GM12878 (cell line): ENCODE data around the gene RPLP2. TPM values are rescaled to one million over a fixed set of nuclear protein-coding genes. Genes with fewer than 3 reads are reported as not detected.

ENCODE experiments used
- ATAC-seq: fragments of 200-7000 bp; cut with Tn5 transposase; 3 replicates; pipeline ENCODE4 v1.9.1; 2020; ENCODE audit warnings: mild to moderate bottlenecking, moderate library complexity
- BruUV-seq: library from RNA; stranded (reverse); fragments of 400-500 nt; replicated peaks from 2 replicates; lab custom pipeline; 2021; lab: Mats Ljungman, UMichigan
- CTCF ChIA-PET: fragments of 300-600 bp; sonication (Branson Sonifier 250); formaldehyde crosslinking; extraction: SDS; loops from one replicate; lab custom pipeline; 2021; ENCODE audit warnings: inconsistent platforms; lab: Yijun Ruan, JAX
- POLR2A ChIA-PET: fragments of 350-600 bp; formaldehyde crosslinking; extraction: SDS; loops from one replicate; lab custom pipeline; 2021; ENCODE audit warnings: inconsistent platforms; lab: Charles Lee
- RAD21 ChIA-PET: fragments of 300-600 bp; sonication (Branson Sonifier 250); formaldehyde crosslinking; loops from one replicate; lab custom pipeline; 2023; ENCODE audit warnings: antibody characterized with exemption; ENCODE audit not compliant: unreplicated experiment; lab: Charles Lee
- SMC1A ChIA-PET: fragments of 300-600 bp; sonication (Branson Sonifier 250); formaldehyde crosslinking; loops from one replicate; lab custom pipeline; 2023; ENCODE audit not compliant: unreplicated experiment, uncharacterized antibody; lab: Charles Lee
- DNase-seq: peaks from one replicate; pipeline ENCODE4 v3.0.0-alpha.2; 2011; ENCODE audit warnings: low read depth, low spot score
- FAIRE-seq: peaks from 3 replicates; lab custom pipeline; 2011; peaks lifted over from hg19 to GRCh38; lab: Jason Lieb, UNC
- H2AFZ ChIP-seq: 2 replicates; pipeline ENCODE4 v1.6.0; 2011; ENCODE audit warnings: low read depth, low read length, control low read depth; ENCODE audit not compliant: control insufficient read depth
- H3K27ac ChIP-seq: 2 replicates; pipeline ENCODE4 v1.5.1; 2011; ENCODE audit warnings: control low read depth; ENCODE audit not compliant: control insufficient read depth, insufficient read depth
- H3K27me3 ChIP-seq, 2 experiments: replicated peaks in 1 of 2; 2 replicates each; pipeline versions ENCODE4 v1.6.0 to v1.6.1; 2011; ENCODE audit warnings: low read length in 1 of 2; ENCODE audit not compliant: control insufficient read depth in 2 of 2, insufficient read depth in 2 of 2
- H3K36me3 ChIP-seq, 2 experiments: 2 replicates each; pipeline ENCODE4 v1.5.1; 2011; ENCODE audit warnings: low read length in 1 of 2; ENCODE audit not compliant: control insufficient read depth in 2 of 2, insufficient read depth in 2 of 2
- H3K4me1 ChIP-seq: 2 replicates; pipeline ENCODE4 v1.6.1; 2011; ENCODE audit warnings: mild to moderate bottlenecking, low read length, moderate library complexity, mixed read lengths; ENCODE audit not compliant: control insufficient read depth, insufficient read depth
- H3K4me2 ChIP-seq: 2 replicates; pipeline ENCODE4 v1.6.0; 2011; ENCODE audit warnings: control low read depth; ENCODE audit not compliant: control insufficient read depth, insufficient read depth
- H3K4me3 ChIP-seq: fragments of 200-600 bp; sonication (generic); 2 replicates; pipeline ENCODE4 v1.5.1; 2016
- H3K79me2 ChIP-seq: 2 replicates; pipeline ENCODE4 v1.6.0; 2011; ENCODE audit warnings: low read length; ENCODE audit not compliant: control insufficient read depth, insufficient read depth
- H3K9ac ChIP-seq: 2 replicates; pipeline ENCODE4 v1.8.0; 2011; ENCODE audit warnings: low read length, control low read depth, mixed read lengths; ENCODE audit not compliant: control insufficient read depth, insufficient read depth
- H3K9me3 ChIP-seq: replicated peaks from 3 replicates; pipeline ENCODE4 v1.5.1; 2011; ENCODE audit warnings: mild to moderate bottlenecking, low read length; ENCODE audit not compliant: control insufficient read depth, insufficient read depth
- H4K20me1 ChIP-seq: 2 replicates; pipeline ENCODE4 v1.6.0; 2011; ENCODE audit not compliant: control insufficient read depth, insufficient read depth
- BHLHE40 ChIP-seq, 2 experiments: fragments of 450-650 bp in 1 of 2; IDR thresholded peaks; 2 replicates each; pipeline ENCODE4 v1.6.1; 2011 to 2017; ENCODE audit warnings: low read depth in 2 of 2, borderline replicate concordance in 1 of 2, improper control_type of control experiment in 1 of 2, low read length in 1 of 2, mild to moderate bottlenecking in 1 of 2
- BMI1 ChIP-seq: fragments of 450-650 bp; IDR thresholded peaks from 2 replicates; pipeline ENCODE4 v1.6.1; 2016; ENCODE audit warnings: mild to moderate bottlenecking, moderate library complexity, borderline replicate concordance
- CBFB ChIP-seq: IDR thresholded peaks from 2 replicates; pipeline ENCODE4 v1.6.1; 2016; ENCODE audit warnings: antibody characterized with exemption, low read depth
- CHD1 ChIP-seq: IDR thresholded peaks from 2 replicates; pipeline ENCODE4 v1.6.1; 2012; ENCODE audit warnings: low read depth, low read length, improper control_type of control experiment
- CHD4 ChIP-seq: fragments of 200-600 bp; sonication (generic); IDR thresholded peaks from 2 replicates; pipeline ENCODE4 v1.6.1; 2016; ENCODE audit warnings: mild to moderate bottlenecking
- DPF2 ChIP-seq: fragments of 450-650 bp; IDR thresholded peaks from 2 replicates; pipeline ENCODE4 v1.6.1; 2017; ENCODE audit warnings: mild to moderate bottlenecking
- FOXM1 ChIP-seq: IDR thresholded peaks from 2 replicates; pipeline ENCODE4 v1.6.1; 2012; ENCODE audit warnings: low read depth, mild to moderate bottlenecking, inconsistent platforms, low read length, moderate library complexity
- HCFC1 ChIP-seq: fragments of 150-350 bp; IDR thresholded peaks from 2 replicates; pipeline ENCODE4 v1.6.1; 2014; ENCODE audit warnings: low read length
- JUND ChIP-seq: IDR thresholded peaks from 2 replicates; pipeline ENCODE4 v1.6.1; 2012; ENCODE audit warnings: low read depth, mild to moderate bottlenecking, low read length, improper control_type of control experiment, moderate library complexity
- NR2C2 ChIP-seq: IDR thresholded peaks from 2 replicates; pipeline ENCODE4 v1.6.1; 2011; ENCODE audit warnings: borderline replicate concordance, low read depth; ENCODE audit not compliant: control insufficient read depth, insufficient read length
- PKNOX1 ChIP-seq: fragments of 450-650 bp; IDR thresholded peaks from 2 replicates; pipeline ENCODE4 v1.6.1; 2016; ENCODE audit warnings: mild to moderate bottlenecking
- SPI1 ChIP-seq: IDR thresholded peaks from 2 replicates; pipeline ENCODE4 v1.6.1; 2011; ENCODE audit warnings: low read depth, mild to moderate bottlenecking, low read length, moderate library complexity, borderline replicate concordance; ENCODE audit not compliant: insufficient read depth
- STAT3 ChIP-seq: IDR thresholded peaks from 2 replicates; pipeline ENCODE4 v1.6.1; 2011; ENCODE audit warnings: low read depth, low read length, improper control_type of control experiment
- WGBS: methylation state at CpG from one replicate; pipeline ENCODE4 v1.1.6; 2016; ENCODE audit warnings: low lambda C conversion rate; ENCODE audit not compliant: insufficient replicate concordance, insufficient coverage; ENCODE audit errors: missing lambda C conversion rate; 5-methylcytosine and 5-hydroxymethylcytosine counted together
- in situ Hi-C: fragments of 300-500 bp; cut with MboI; formaldehyde crosslinking; loops from 9 replicates; pipeline ENCODE4 v1.14.3; 2018; ENCODE audit warnings: mixed read lengths
- intact Hi-C: fragments of 100-400 bp; cut with micrococcal nuclease; formaldehyde crosslinking; loops from one replicate; pipeline ENCODE4 v1.14.2; 2022; ENCODE audit not compliant: unreplicated experiment
- polyA plus RNA-seq, 11 experiments: library from polyadenylated mRNA; depleted of rRNA in 4 of 11; unstranded in 6 of 11; stranded (reverse) in 5 of 11; fragments of >200 nt; fragmentation: Nextera tagmentation in 4 of 11; fragmentation: Illumina TruSeq in 1 of 11; extraction: Ambion mirVana in 4 of 11; extraction: Trizol in 1 of 11; gene quantifications; 1 replicate in 1 of 11; 2 replicates in 10 of 11; pipeline versions ENCODE4 v1.2.1 to v1.2.3, GENCODE V29; 2011 to 2016; ENCODE audit warnings: inconsistent platforms in 2 of 11, missing spikeins in 2 of 11, low read depth in 1 of 11
- total RNA-seq, 4 experiments: library from RNA; depleted of rRNA in 3 of 4; stranded (reverse); fragments of >200 nt in 3 of 4; fragmentation: Illumina TruSeq in 1 of 4; extraction: Trizol in 1 of 4; gene quantifications; 2 replicates each; pipeline versions ENCODE4 v1.2.1 to v1.2.3, GENCODE V29; 2013 to 2021

Gene RPLP2
- total and polyA plus RNA-seq, 10 of the 15 experiments (the other 5 are each of a cell fraction or from before 2014, with no cell fraction given) = 488 to 3,558 (median 1,481) TPM

GRCh38 chr11:856397-856796 is 46.6 kb downstream of the RPLP2 start:
- H3K79me2 ChIP-seq = no peaks in the 10 kb centered on the region
- ATAC-seq (no peak), FAIRE-seq (no peak), DNase-seq (no peak)
- H3K4me3 ChIP-seq = no peak overlapping the region
- H3K9ac ChIP-seq = no peak overlapping the region
- H3K27ac ChIP-seq = no peak overlapping the region
- no peak overlapping the region for H3K4me2 ChIP-seq
- POLR2A ChIA-PET = no interaction called here
- no peaks in the 10 kb centered on the region for H3K27me3 ChIP-seq
- intact Hi-C loops = no loop called here
- BruUV-seq = no TSS peak
- CTCF ChIA-PET = no interaction called here
- RAD21 ChIA-PET = no interaction called here
- no peaks in the 10 kb centered on the region for H3K4me1 ChIP-seq
- no peak for TF ChIP-seq STAT3
- H3K36me3 ChIP-seq = no peaks in the 10 kb centered on the region
- no peaks in the 10 kb centered on the region for H3K9me3 ChIP-seq
- no peaks in the 10 kb centered on the region for H4K20me1 ChIP-seq
- H2AFZ ChIP-seq = no peak overlapping the region
- SMC1A ChIA-PET = no interaction called here
- in situ Hi-C loops = no loop called here
- WGBS = 23% methylated on average over 8 of the region's 8 CpGs

DNA sequence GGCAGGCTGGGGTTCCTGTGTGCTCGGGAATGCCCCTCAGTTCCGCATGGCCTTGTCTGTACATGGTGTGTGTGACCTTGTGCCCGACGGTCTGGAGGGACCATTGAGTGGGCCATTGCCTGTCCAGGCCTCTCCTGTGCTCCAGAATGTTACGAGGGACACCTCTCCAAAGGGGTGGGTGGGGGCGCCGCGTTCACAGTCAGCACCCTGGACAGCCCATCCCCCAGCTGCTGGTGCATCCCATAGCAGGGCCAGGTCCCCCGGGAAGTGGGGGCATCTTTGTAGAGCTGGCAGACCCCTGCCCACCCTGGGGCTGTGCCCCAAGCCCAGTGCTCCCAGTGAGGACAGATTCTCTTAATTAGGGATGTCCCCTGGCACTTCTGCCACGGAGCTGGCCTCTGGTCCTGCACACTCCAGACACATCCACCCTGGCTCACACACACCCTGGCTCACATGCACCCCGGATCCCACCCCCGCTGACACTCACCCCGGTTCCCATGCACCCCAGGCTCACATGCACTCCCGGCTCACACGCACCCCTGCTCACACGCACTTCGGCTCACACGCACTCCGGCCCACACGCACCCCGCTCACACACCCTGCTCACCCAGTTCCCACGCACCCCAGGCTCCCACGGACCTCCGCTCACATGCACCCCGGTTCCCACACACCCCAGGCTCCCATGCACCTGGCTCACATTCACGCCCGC is 48.4 kb downstream of the RPLP2 start:
- ATAC-seq (no peak), DNase-seq (no peak), FAIRE-seq (no peak)
- POLR2A ChIA-PET = interaction anchor here (0.7 kb wide), 1 partner anchor 418 kb away, joined by 3 read pairs; no protein-coding TSS in a partner anchor
- WGBS = 59% methylated on average over 25 of the region's 27 CpGs
- no peak overlapping the region for H3K4me2 ChIP-seq
- RAD21 ChIA-PET = interaction anchor here (0.9 kb wide), 1 partner anchor 13 kb away, joined by 3 read pairs; no protein-coding TSS in a partner anchor
- intact Hi-C loops = no loop called here
- BruUV-seq = no TSS peak
- H3K9ac ChIP-seq = no peak overlapping the region
- H2AFZ ChIP-seq = no peak overlapping the region
- H3K27ac ChIP-seq = no peak overlapping the region
- H3K27me3 ChIP-seq = no peaks in the 10 kb centered on the region
- no peak overlapping the region for H3K4me3 ChIP-seq
- H3K4me1 ChIP-seq = no peaks in the 10 kb centered on the region
- H3K9me3 ChIP-seq = no peaks in the 10 kb centered on the region
- no peaks in the 10 kb centered on the region for H4K20me1 ChIP-seq
- no peaks in the 10 kb centered on the region for H3K79me2 ChIP-seq
- no peaks in the 10 kb centered on the region for H3K36me3 ChIP-seq
- SMC1A ChIA-PET = no interaction called here
- CTCF ChIA-PET = no interaction called here
- in situ Hi-C loops = no loop called here
- TF ChIP-seq CHD4 (no peak), CHD1 (no peak), PKNOX1 (no peak), FOXM1 (no peak), SPI1 (no peak), BMI1 (no peak), HCFC1 (no peak), CBFB (no peak), NR2C2 (no peak), JUND (no peak), BHLHE40 (IDR thresholded peaks at IDR 0.05; ENCODE audit: borderline replicate concordance in 1 of 2, low read depth in 2 of 2, low read length in 1 of 2) (no peak), DPF2 (no peak)
